ENCODE results near the gene PARVA. TPM values are rescaled to one million over a fixed set of nuclear protein-coding genes. Genes with fewer than 3 reads are reported as not detected.
A peak's percentile ranks its signal among the peaks of the same experiment; 100 is the strongest.

PARVA gene
- total RNA-seq, 4 donors from 2014 or later: 167 to 245 (median 240) TPM

- Histone ChIP-seq H3K4me3 (no peak overlapping the region), H3K4me1 (peaks cover 54 to 99% (median 56%) of the 10 kb centered on the region in 3 donors), H3K27ac (peak overlapping the region; percentile 91 to 99 (median 96)), H3K27me3 (no peaks in the 10 kb centered on the region), H3K36me3 (no peaks in the 10 kb centered on the region), H3K9me3 (no peaks in the 10 kb centered on the region)
- no peak for ATAC-seq
- TF ChIP-seq POLR2AphosphoS5 (IDR thresholded peaks at IDR 0.05) (no peak), CTCF (IDR thresholded peaks at IDR 0.05) (no peak), EP300 (IDR thresholded peaks at IDR 0.05) (no peak), POLR2A (IDR thresholded peaks at IDR 0.05) (no peak)
- WGBS, 2 donors (ENCODE audit: low coverage in 1 of 2): 24 to 26% methylated on average over 4 to 7 of the region's 9 CpGs
These were observed 36.0 kb downstream of the PARVA start for GRCh38 chr11:12413141-12414052.

DNA sequence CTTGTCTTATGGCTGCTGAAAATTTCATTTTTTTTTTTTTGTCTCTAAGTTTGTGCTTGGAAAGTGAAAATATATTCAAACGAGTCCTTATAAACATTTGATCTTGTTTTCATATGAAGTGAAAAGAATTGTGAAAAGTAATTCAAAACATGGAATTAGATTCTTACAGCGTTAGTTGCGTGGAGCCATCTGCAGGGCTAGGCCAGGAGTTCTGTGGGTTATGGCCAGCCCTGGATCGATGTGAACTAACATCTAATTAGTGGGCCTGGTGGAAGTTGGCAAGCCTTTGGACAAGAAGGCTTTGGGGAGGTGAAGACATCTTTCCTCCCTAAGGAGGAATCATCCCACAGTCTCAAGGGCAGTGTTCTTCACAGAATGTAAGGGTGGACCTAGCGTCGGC, 37.2 kb downstream of the PARVA start:
- H3K4me1 ChIP-seq: peaks cover 47 to 99% (median 55%) of the 10 kb centered on the region in 3 donors
- WGBS, 2 donors (ENCODE audit: low coverage in 1 of 2): 35 to 53% methylated on average over 6 of the region's 6 CpGs
- no peak for TF ChIP-seq POLR2AphosphoS5 (IDR thresholded peaks at IDR 0.05)
- TF ChIP-seq CTCF (IDR thresholded peaks at IDR 0.05): peak in 1 of 4 experiments; percentile 13
- no peak overlapping the region for H3K4me3 ChIP-seq
- no peaks in the 10 kb centered on the region for H3K36me3 ChIP-seq
- no peaks in the 10 kb centered on the region for H3K9me3 ChIP-seq
- H3K27ac ChIP-seq: peak overlapping the region; percentile 91 to 99 (median 96)
- H3K27me3 ChIP-seq: no peaks in the 10 kb centered on the region
- ATAC-seq: no peak

GRCh38 chr11:12415342-12415966, 38.1 kb downstream of the PARVA start:
- Histone ChIP-seq H3K4me3 (no peak overlapping the region), H3K27ac (peak overlapping the region; percentile 91 to 99 (median 96)), H3K4me1 (peaks cover 47 to 96% (median 49%) of the 10 kb centered on the region in 3 donors), H3K36me3 (no peaks in the 10 kb centered on the region), H3K9me3 (no peaks in the 10 kb centered on the region), H3K27me3 (no peaks in the 10 kb centered on the region)
- 82 to 95% methylated on average over 4 of the region's 4 CpGs for WGBS, 2 donors (ENCODE audit: low coverage in 1 of 2)
- TF ChIP-seq EP300 (IDR thresholded peaks at IDR 0.05) (no peak), POLR2AphosphoS5 (IDR thresholded peaks at IDR 0.05) (no peak), CTCF (IDR thresholded peaks at IDR 0.05) (no peak), POLR2A (IDR thresholded peaks at IDR 0.05) (no peak)
- no peak for ATAC-seq

GRCh38 chr11:12416552-12416951, 39.2 kb downstream of the PARVA start:
- TF ChIP-seq POLR2A (IDR thresholded peaks at IDR 0.05): no peak
- TF ChIP-seq CTCF (IDR thresholded peaks at IDR 0.05): no peak
- no peak for TF ChIP-seq EP300 (IDR thresholded peaks at IDR 0.05)
- TF ChIP-seq POLR2AphosphoS5 (IDR thresholded peaks at IDR 0.05): no peak
- Histone ChIP-seq H3K27me3 (no peaks in the 10 kb centered on the region), H3K4me1 (peaks cover 40 to 96% (median 43%) of the 10 kb centered on the region in 3 donors), H3K9me3 (no peaks in the 10 kb centered on the region), H3K4me3 (no peak overlapping the region), H3K36me3 (no peaks in the 10 kb centered on the region), H3K27ac (peak overlapping the region; percentile 91 to 99 (median 96))
- no peak for ATAC-seq
- 68 to 72% methylated on average over 6 of the region's 6 CpGs for WGBS, 2 donors (ENCODE audit: low coverage in 1 of 2)

All from gastroesophageal sphincter (tissue), 4 donors.